BLaER1 treated with 17β-estradiol and CSF1 and Interleukin-3, amounts not matched to agents 10 nM and 100 nM (cell line): ENCODE measurements around the gene ADCY6.
"Not testable (repeated sequence)": the region's sequence is repeated elsewhere in the genome, so short reads cannot be mapped to it uniquely, and the experiment has no call there.

Source experiments
- H3K27ac ChIP-seq, 11 experiments: shearing (Covaris generic); formaldehyde crosslinking; 2 replicates each; pipeline ENCODE4 v1.8.1; 2022
- H3K27me3 ChIP-seq, 11 experiments: shearing (Covaris generic); formaldehyde crosslinking; 2 replicates each; pipeline ENCODE4 v1.8.1; 2022
- H3K36me3 ChIP-seq, 11 experiments: shearing (Covaris generic); formaldehyde crosslinking; 2 replicates each; pipeline ENCODE4 v1.8.1; 2022
- H3K4me1 ChIP-seq, 10 experiments: shearing (Covaris generic); formaldehyde crosslinking; 2 replicates each; pipeline ENCODE4 v1.8.1; 2022
- H3K4me2 ChIP-seq, 11 experiments: shearing (Covaris generic); formaldehyde crosslinking; 2 replicates each; pipeline ENCODE4 v1.8.1; 2022
- H3K4me3 ChIP-seq, 10 experiments: shearing (Covaris generic); formaldehyde crosslinking; 2 replicates each; pipeline ENCODE4 v1.8.1; 2022
- H3K9ac ChIP-seq, 11 experiments: shearing (Covaris generic); formaldehyde crosslinking; 2 replicates each; pipeline ENCODE4 v1.8.1; 2022
- H3K9me3 ChIP-seq, 11 experiments: shearing (Covaris generic); formaldehyde crosslinking; replicated peaks in 1 of 11; 2 replicates each; pipeline ENCODE4 v1.8.1; 2022
- H4K20me1 ChIP-seq, 11 experiments: shearing (Covaris generic); formaldehyde crosslinking; 2 replicates each; pipeline ENCODE4 v1.8.1; 2022
- Cebpa-rat ChIP-seq, 11 experiments: shearing (Covaris generic); IDR thresholded peaks; 2 replicates each; pipeline ENCODE4 v1.8.1; 2022

The ADCY6 gene

GRCh38 chr12:48764521-48764920 is 24.4 kb downstream of the ADCY6 start:
- no peaks in the 10 kb centered on the region for H3K9me3 ChIP-seq
- H3K9ac ChIP-seq, result no peak overlapping the region
- TF ChIP-seq Cebpa-rat (IDR thresholded peaks at IDR 0.05), result no peak
- H3K27me3 ChIP-seq, result no peaks in the 10 kb centered on the region
- no peak overlapping the region for H3K4me3 ChIP-seq
- H3K36me3 ChIP-seq, result peaks cover 5 to 47% (median 26%) of the 10 kb centered on the region in 11 experiments; a peak in 18 of 22 replicates
- peaks cover 47 to 60% (median 55%) of the 10 kb centered on the region in 10 experiments for H3K4me1 ChIP-seq
- H3K27ac ChIP-seq, result peak overlapping the region in 5 of 11 experiments; percentile 38 to 74 (median 66); a peak in 3 of 22 replicates
- H3K4me2 ChIP-seq, result peak overlapping the region; percentile 13 to 93 (median 84); a peak in 19 of 22 replicates
- H4K20me1 ChIP-seq, result no peaks in the 10 kb centered on the region

GRCh38 chr12:48758737-48759136 is 30.2 kb downstream of the ADCY6 start:
- no peak overlapping the region for H3K4me3 ChIP-seq

GRCh38 chr12:48758186-48758585 is 30.7 kb downstream of the ADCY6 start:
- Histone ChIP-seq H3K36me3 (no peaks in the 10 kb centered on the region), H3K27ac (no peak overlapping the region), H3K27me3 (no peaks in the 10 kb centered on the region), H3K4me3 (no peak overlapping the region), H3K4me2 (no peak overlapping the region), H3K4me1 (peaks cover 0 to 13% (median 10%) of the 10 kb centered on the region in 10 experiments; a peak in 15 of 20 replicates), H4K20me1 (no peaks in the 10 kb centered on the region), H3K9me3 (no peaks in the 10 kb centered on the region), H3K9ac (no peak overlapping the region)
- no peak for TF ChIP-seq Cebpa-rat (IDR thresholded peaks at IDR 0.05)

More at GRCh38 chr12:48758737-48759136, 30.2 kb downstream of the ADCY6 start:
- no peak overlapping the region for H3K9ac ChIP-seq
- no peaks in the 10 kb centered on the region for H3K36me3 ChIP-seq
- no peak overlapping the region for H3K27ac ChIP-seq
- TF ChIP-seq Cebpa-rat (IDR thresholded peaks at IDR 0.05), result no peak
- H3K4me2 ChIP-seq, result no peak overlapping the region
- no peaks in the 10 kb centered on the region for H4K20me1 ChIP-seq
- peaks cover 0 to 17% (median 13%) of the 10 kb centered on the region in 10 experiments; a peak in 16 of 20 replicates for H3K4me1 ChIP-seq
- H3K27me3 ChIP-seq, result no peaks in the 10 kb centered on the region
- no peaks in the 10 kb centered on the region for H3K9me3 ChIP-seq

- Histone ChIP-seq H3K9me3 (no peaks in the 10 kb centered on the region), H3K36me3 (no peaks in the 10 kb centered on the region), H4K20me1 (no peaks in the 10 kb centered on the region), H3K4me3 (no peak overlapping the region), H3K27ac (no peak overlapping the region), H3K4me2 (no peak overlapping the region), H3K27me3 (no peaks in the 10 kb centered on the region), H3K9ac (no peak overlapping the region), H3K4me1 (peaks cover 0 to 7% (median 6%) of the 10 kb centered on the region in 10 experiments; a peak in 12 of 20 replicates)
- no peak for TF ChIP-seq Cebpa-rat (IDR thresholded peaks at IDR 0.05)
These were observed 38.0 kb downstream of the ADCY6 start for GRCh38 chr12:48750769-48751356.

GRCh38 chr12:48750215-48750614 is 38.7 kb downstream of the ADCY6 start:
- H3K9ac ChIP-seq, result no peak overlapping the region
- no peaks in the 10 kb centered on the region for H4K20me1 ChIP-seq
- H3K4me2 ChIP-seq, result no peak overlapping the region
- no peak for TF ChIP-seq Cebpa-rat (IDR thresholded peaks at IDR 0.05)
- H3K9me3 ChIP-seq, result no peaks in the 10 kb centered on the region
- no peaks in the 10 kb centered on the region for H3K27me3 ChIP-seq
- no peaks in the 10 kb centered on the region for H3K36me3 ChIP-seq
- no peak overlapping the region for H3K27ac ChIP-seq
- no peak overlapping the region for H3K4me3 ChIP-seq
- H3K4me1 ChIP-seq, result peaks cover 0 to 7% (median 6%) of the 10 kb centered on the region in 10 experiments; a peak in 12 of 20 replicates

GRCh38 chr12:48744251-48745008 is 44.5 kb downstream of the ADCY6 start:
- Histone ChIP-seq H3K4me1 (peaks cover 6 to 13% (median 9%) of the 10 kb centered on the region in 10 experiments; a peak in 19 of 20 replicates), H4K20me1 (no peaks in the 10 kb centered on the region), H3K9me3 (no peaks in the 10 kb centered on the region), H3K27ac (no peak overlapping the region), H3K27me3 (no peaks in the 10 kb centered on the region), H3K36me3 (no peaks in the 10 kb centered on the region), H3K4me2 (peak overlapping the region in 9 of 11 experiments; percentile 24 to 55 (median 42); a peak in 16 of 22 replicates), H3K4me3 (no peak overlapping the region), H3K9ac (no peak overlapping the region)
- TF ChIP-seq Cebpa-rat (IDR thresholded peaks at IDR 0.05), result no peak; a peak in 1 of 22 replicates

- Histone ChIP-seq H3K27ac (no peak overlapping the region), H3K4me2 (no peak overlapping the region), H3K9ac (no peak overlapping the region), H4K20me1 (no peaks in the 10 kb centered on the region), H3K36me3 (no peaks in the 10 kb centered on the region), H3K9me3 (no peaks in the 10 kb centered on the region), H3K4me1 (peaks cover 6 to 10% (median 8%) of the 10 kb centered on the region in 10 experiments; a peak in 19 of 20 replicates), H3K27me3 (no peaks in the 10 kb centered on the region), H3K4me3 (no peak overlapping the region)
- no peak for TF ChIP-seq Cebpa-rat (IDR thresholded peaks at IDR 0.05)
These were observed 49.1 kb downstream of the ADCY6 start for GRCh38 chr12:48739618-48740269.

GRCh38 chr12:48736456-48736855 is 52.4 kb downstream of the ADCY6 start:
- Histone ChIP-seq H3K27me3 (no peaks in the 10 kb centered on the region), H3K4me2 (no peak overlapping the region), H3K27ac (no peak overlapping the region), H3K4me3 (no peak overlapping the region), H3K9me3 (no peaks in the 10 kb centered on the region), H3K9ac (no peak overlapping the region), H3K36me3 (no peaks in the 10 kb centered on the region), H4K20me1 (no peaks in the 10 kb centered on the region), H3K4me1 (no peaks in the 10 kb centered on the region)
- TF ChIP-seq Cebpa-rat (IDR thresholded peaks at IDR 0.05), result no peak

GRCh38 chr12:48728807-48729206 is 60.1 kb downstream of the ADCY6 start:
- H3K4me3 ChIP-seq, result no peak overlapping the region
- no peak for TF ChIP-seq Cebpa-rat (IDR thresholded peaks at IDR 0.05)
- H3K9ac ChIP-seq, result no peak overlapping the region
- no peaks in the 10 kb centered on the region for H4K20me1 ChIP-seq
- H3K4me2 ChIP-seq, result no peak overlapping the region
- H3K4me1 ChIP-seq, result no peaks in the 10 kb centered on the region
- H3K27me3 ChIP-seq, result no peaks in the 10 kb centered on the region
- H3K27ac ChIP-seq, result no peak overlapping the region
- no peaks in the 10 kb centered on the region for H3K36me3 ChIP-seq
- no peaks in the 10 kb centered on the region for H3K9me3 ChIP-seq

GRCh38 chr12:48720737-48721136 is 68.2 kb downstream of the ADCY6 start:
- not testable (repeated sequence) for H3K4me2 ChIP-seq, H3K4me1 ChIP-seq, H3K27me3 ChIP-seq, H3K36me3 ChIP-seq, H4K20me1 ChIP-seq, H3K9ac ChIP-seq, H3K27ac ChIP-seq, H3K4me3 ChIP-seq
- peaks cover 22 to 37% (median 32%) of the 10 kb centered on the region in 11 experiments for H3K9me3 ChIP-seq

GRCh38 chr12:48720171-48720570 is 68.7 kb downstream of the ADCY6 start:
- not testable (repeated sequence) for H3K9ac ChIP-seq, H3K27me3 ChIP-seq, H3K27ac ChIP-seq, H3K36me3 ChIP-seq, H3K4me2 ChIP-seq, H3K4me3 ChIP-seq
- Histone ChIP-seq H4K20me1 (peaks cover 0 to 11% (median 5%) of the 10 kb centered on the region in 11 experiments; a peak in 11 of 22 replicates), H3K9me3 (peaks cover 22 to 37% (median 32%) of the 10 kb centered on the region in 11 experiments), H3K4me1 (peaks cover 5 to 14% (median 10%) of the 10 kb centered on the region in 10 experiments)

GRCh38 chr12:48719002-48719401 is 69.9 kb downstream of the ADCY6 start:
- H3K9me3 ChIP-seq, result peaks cover 22 to 37% (median 32%) of the 10 kb centered on the region in 11 experiments
- H4K20me1 ChIP-seq, result peaks cover 9 to 23% (median 16%) of the 10 kb centered on the region in 11 experiments; a peak in 20 of 22 replicates
- not testable (repeated sequence) for H3K4me2 ChIP-seq, H3K27me3 ChIP-seq, H3K9ac ChIP-seq, H3K4me3 ChIP-seq, H3K27ac ChIP-seq
- H3K36me3 ChIP-seq, result peaks cover 4 to 16% (median 14%) of the 10 kb centered on the region in 11 experiments
- peaks cover 16 to 26% (median 22%) of the 10 kb centered on the region in 10 experiments for H3K4me1 ChIP-seq
